ENCODE data around the gene PLEKHG2.

PLEKHG2 gene

DNA sequence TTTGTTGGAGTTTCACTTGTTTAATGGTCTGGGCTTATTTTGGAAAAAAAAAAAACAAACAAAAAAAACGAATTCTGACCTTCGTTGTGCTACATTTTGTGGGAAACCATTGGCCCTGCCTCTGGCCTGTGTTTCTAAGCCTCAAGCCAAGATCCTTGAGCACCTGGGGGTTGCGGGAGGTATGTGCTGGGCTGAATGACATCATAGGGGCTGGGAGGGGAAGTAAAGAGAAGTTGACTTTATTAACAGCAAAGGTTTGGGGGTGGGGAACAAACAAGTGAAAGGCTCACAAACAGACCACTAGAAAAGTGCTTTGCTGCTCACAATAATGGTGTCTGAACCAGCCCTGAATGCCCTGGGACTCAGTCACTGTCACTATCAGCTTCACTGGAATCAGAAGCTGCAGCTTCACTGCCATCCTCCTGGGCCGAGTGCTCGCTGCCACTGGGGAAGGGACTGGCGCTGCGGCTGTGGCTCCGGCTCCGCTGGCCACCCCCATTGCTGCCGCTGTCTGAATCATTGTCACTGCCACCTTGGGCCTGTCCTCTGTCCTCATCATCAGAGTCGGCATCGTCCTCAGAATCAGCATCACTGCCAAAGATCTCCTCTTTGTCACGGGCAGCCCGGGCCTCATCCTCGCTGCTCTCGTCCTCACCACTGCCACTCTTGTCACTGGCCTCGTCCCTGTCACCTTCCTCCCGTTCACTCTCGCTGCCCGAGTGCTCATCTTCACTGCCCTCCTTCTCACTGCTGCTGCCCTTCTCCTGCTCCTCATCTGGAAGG is 26.6 kb upstream of the PLEKHG2 start:
- no peak for DNase-seq (ENCODE audit: low read depth)

GRCh38 chr19:39386557-39386956 is 25.9 kb upstream of the PLEKHG2 start:
- DNase-seq (ENCODE audit: low read depth), result no peak

DNA sequence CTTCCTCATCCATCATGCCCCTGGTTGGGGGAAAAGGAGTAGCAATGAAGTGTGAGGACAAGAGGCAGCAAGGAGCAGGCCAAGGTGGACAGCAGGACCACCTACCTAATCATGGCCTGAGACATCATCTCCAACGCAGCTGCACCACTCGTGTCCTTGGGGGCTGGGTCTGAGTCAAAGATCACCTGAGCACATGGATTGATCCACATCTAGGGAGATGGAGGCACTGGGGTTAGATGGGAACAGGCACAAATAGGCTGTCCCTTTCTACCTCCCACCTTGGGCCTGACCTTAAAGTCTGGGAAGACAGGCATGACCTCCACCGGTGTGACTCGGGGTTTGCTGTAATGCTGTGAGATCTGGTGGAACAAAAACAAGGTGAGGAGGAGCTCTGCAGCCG is 23.8 kb upstream of the PLEKHG2 start:
- no peak for DNase-seq (ENCODE audit: low read depth)

DNA sequence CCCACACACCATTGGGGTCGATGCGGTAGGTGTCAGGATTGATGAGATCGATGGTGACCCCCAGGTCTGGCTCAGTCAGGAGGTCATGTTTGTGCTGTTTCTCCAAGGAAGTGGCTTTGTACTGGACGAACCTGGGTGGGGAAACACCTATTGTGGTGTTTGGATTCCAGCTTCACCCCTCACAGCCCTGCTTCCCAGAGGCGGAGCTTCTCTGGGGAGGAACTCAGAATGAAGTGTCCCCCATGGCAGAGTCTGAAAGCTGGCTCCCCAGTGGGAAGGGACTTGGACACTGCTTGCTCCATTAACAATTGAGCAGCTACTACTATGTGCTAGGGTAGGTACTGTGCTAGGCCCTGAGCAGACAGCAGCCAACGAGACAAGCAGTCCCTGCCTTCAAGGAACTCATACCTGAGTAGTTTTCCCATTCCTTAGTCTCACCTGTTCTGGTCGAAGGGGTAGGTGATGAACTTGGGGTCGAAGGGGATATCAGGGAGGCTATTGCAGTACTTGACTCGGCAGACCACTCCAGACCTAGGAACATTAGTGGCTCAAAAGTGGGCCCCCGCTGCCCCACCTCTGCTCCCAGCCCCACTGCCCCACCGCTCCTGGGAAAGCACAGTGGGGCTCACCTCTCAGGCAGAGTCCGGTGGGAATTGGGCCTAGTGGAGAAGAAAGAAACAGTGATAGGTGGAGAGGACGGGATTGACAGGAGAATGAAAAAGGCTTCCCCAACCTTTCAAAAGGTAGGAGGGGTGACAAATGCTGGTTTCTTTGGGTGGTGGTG is 22.6 kb upstream of the PLEKHG2 start:
- no peak for DNase-seq (ENCODE audit: low read depth)

DNA sequence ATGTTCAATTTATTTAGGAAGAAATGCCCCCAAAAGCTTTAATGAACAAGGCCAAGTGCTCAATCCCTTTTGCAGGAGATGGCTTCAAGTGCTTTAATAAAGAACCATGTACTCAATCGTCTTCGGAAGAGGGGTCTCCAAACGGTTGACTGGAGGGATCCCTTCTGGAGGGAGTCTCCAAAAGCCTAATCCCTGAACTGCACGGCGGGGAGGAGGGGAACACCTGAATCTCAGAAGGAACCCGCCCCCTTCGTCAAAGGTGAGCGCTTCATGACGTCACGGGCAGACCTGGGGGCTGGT is 22.1 kb upstream of the PLEKHG2 start:
- DNase-seq (ENCODE audit: low read depth), result peak; percentile 66

DNA sequence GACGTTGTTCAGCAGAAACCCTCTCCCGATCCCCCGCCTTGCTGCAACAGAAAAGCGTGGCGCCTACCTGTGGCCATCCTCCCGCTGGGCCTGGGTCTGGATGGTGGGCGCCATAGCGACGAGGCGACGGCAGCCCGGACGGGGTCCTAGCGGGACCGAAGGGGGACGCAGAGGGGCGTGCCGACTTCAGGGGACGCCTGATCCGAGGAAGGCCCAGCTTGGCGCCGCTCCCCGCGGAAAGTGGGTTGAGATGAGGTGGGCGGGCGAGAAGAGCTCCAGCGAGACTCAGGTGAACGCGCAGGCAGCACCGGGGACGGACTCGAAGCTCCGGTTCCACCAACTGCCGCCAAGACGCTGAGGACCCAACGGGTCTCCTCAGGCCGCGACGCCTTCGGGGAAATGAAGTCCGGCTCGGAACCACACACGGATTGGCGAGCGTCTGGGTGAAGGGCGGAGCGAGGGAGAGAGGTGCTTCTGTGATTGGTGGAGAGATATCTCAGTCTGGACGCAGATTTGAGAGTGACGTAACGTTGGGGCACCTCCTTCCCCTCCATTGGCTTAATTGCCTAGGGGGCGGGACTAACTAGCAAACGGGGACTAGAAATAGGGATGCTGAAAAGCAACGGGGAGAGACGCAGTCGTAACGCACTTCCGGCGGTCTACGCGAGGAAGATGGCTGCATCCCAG is 21.6 kb upstream of the PLEKHG2 start, which contains the start of the genes MED29 and PAF1:
Gene MED29, plus strand, starts transcription at position 628 of the 687 bp plus-strand sequence. Its CDS starts 45 bp downstream, at position 673.
Gene PAF1, minus strand, starts transcription at position 356 of the 687 bp plus-strand sequence. Its CDS starts 242 bp downstream, at position 114.
- peak; percentile 93 for DNase-seq (ENCODE audit: low read depth)

DNA sequence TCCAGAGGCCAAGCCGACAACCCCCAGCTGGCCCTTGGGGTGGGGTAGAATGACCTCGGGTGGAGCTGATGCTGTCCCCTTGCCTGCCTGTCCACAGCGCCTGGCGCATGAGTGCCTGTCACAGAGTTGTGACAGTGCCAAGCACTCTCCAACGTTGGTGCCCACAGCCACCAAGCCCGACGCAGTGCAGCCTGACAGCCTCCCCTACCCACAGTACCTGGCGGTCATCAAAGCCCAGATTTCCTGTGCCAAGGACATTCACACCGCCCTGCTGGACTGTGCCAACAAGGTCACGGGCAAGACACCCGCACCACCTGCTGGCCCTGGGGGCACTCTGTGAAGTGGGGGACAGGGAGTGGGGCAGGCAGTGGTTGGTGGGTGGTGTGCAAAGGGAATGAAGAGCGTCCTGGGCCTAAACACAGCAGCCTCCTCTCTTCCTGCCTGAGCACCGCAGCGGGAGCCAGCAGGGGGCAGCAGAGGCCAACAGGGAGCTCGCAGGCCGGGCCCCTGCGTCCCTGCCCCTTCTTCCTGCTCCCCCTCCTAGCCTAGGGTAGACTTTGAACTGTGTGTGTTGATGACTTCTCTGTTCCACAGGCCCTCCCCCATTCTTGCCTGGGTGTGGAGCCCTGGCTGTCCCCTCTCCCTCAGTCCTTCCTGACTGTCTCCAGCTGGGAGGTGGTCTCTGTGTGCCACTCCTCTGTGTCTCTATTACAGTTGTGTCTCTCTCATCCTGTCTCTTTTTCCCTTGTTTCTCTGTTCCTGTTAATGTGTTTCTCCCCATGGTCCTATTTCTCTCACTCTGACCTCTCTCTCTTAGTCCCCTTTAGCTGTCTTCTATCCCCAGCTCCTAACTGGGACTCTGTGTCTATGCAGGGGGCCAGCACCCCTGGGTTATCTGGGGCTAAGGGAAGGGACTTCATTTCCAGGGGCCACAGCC is 14.8 kb upstream of the PLEKHG2 start:
- DNase-seq (ENCODE audit: low read depth), result peak; percentile 92

- DNase-seq (ENCODE audit: low read depth), result no peak
These were observed 14.1 kb upstream of the PLEKHG2 start for GRCh38 chr19:39398297-39398864.

DNA sequence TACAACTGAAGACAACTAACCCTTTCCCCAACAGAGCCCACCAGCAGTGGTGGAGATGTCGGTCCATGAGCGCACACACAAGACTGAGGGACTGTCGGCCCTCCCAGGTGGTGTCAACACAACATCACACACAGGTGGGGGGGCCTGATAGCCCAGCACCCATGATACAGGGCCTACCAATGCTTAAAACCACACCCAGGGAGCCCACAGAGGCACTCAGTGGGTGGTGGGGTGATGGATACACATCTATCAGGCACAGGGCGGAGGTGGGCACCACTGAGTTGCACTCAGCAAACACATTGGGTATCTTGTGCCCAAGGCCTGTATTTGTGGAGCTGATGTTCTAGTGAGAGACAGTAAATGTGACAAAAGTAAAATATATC is 12.8 kb upstream of the PLEKHG2 start:
- no peak for DNase-seq (ENCODE audit: low read depth)

GRCh38 chr19:39400061-39400460 is 12.4 kb upstream of the PLEKHG2 start:
- DNase-seq (ENCODE audit: low read depth), result no peak

- DNase-seq (ENCODE audit: low read depth), result no peak
These were observed 11.4 kb upstream of the PLEKHG2 start for GRCh38 chr19:39401070-39401548.

DNA sequence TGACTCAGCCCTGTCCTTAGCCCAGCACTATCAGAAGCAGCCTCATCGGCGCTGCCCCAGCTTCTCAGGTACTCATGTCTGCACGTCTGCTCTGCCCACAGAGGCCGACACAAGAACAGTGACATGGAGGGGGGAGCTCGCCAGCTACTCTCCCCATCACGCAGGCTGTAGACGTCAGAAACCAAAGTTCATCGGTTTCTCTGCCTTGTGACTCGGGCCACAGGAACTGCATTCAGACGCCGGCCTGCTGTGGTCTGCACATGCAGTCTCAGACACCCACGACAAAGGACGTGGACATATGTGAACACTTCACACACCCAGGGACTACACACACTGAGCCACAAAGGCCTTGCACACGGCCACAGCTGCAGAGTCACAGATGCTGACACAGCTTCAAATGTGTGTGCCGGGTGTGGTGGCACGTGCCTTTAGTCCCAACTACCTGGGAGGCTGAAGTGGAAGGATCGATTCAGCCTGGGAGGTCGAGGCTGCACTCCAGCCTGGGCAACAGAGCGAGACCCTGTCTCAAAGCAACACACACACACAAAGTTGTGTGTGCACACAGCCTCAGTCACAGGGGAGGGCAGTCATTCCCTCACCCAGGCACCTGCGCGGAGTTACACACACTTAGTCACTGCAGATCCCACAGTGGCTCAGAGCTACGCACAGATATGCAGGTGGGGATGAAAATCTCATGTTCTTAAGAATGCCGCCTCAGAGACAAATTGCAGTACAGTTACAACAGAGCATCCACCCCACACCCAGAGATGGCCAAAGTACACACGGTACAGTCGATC is 10.7 kb upstream of the PLEKHG2 start:
- DNase-seq (ENCODE audit: low read depth), result peak; percentile 78

DNA sequence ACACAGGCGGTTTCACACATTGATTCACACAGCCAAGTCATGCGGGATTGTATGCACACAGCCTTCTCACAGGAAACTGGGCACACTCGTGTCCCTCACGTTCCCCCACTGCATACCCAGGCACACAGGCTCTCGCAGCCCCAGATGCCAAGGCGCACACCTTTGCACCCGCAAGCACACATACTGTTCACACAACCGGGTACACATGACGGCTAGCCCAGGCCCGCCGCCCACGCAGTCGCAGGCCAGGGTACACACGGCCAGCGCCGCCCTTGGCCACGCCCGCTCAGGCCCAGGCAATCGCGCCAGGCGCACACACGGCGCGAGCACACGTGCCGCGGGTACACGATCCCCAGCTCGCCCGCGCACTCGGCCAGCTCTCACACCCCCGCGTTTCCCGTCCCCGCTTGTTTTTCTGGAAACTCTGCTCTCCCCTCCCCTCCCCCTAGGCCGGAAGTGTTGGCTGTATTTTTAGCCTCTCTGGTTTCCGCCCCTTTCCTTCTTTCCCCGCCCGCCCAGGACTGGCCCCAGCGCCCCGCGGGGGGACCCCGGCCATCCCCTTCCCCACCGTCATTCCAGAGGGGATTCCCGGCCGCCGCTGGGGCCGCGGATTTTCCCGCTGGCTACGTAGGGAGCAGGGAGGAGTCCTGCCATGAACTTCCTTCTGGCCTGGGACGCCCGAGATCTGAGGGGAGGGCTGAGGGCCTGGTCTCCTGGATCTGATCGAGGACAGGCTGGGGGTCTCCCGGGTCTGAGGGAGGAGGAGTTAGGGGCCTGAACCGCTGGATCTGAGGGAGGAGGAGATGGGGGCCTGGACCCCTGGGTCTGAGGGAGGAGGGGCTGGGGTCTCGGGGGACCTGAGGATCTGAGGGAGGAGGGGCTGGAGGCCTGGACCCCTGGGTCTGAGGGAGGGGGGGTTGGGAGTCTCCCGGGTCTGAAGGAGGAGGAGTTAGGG is 9.8 kb upstream of the PLEKHG2 start:
- DNase-seq (ENCODE audit: low read depth), result peak; percentile 85

DNA sequence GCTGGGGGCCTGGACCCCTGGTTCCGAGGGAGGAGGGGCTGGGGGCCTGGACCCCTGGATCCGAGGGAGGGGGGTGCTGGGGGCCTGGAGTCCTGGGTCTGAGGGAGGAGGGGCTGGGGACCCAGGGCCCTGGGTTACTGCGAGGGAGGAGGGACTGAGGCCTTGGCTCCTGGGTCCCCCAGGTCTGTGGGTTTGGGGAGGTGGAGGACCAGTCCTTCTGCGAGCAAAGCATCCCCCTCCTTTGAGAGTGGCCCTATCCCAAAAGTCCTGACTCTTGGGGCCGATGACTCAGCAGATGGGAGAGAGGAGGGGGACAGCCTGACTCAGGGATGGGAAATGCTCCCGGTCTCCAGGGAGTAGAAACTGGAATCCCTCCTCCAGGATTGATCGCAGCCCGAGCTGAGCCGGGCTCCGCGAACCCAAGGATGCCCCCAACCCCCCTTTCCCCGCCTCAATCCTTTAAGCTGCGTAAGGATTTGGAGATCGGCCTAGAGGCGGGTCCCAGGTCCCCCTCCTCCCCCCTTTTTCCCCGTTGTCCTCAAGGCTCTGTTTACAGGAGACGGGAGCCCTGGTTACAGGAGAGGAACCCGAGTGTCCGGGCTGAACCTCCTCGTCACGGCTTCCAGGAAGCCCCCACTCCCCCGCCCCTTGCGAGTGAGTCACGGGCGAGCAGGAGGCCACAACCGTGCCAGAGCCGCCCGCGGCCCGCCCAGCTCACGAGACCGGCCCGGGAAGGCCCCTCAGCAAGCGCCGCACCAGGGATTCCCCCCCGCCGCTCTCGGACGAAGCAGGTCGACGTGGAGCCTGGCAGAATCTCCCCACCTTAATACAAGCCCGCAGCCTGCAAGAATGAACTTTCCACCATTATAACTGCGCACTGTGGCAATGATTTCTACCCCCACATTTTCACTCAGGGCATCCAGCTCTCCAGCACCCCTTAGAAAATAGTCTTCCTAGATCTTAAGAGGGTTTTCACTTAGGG is 8.8 kb upstream of the PLEKHG2 start:
- peak; percentile 96 for DNase-seq (ENCODE audit: low read depth)

DNA sequence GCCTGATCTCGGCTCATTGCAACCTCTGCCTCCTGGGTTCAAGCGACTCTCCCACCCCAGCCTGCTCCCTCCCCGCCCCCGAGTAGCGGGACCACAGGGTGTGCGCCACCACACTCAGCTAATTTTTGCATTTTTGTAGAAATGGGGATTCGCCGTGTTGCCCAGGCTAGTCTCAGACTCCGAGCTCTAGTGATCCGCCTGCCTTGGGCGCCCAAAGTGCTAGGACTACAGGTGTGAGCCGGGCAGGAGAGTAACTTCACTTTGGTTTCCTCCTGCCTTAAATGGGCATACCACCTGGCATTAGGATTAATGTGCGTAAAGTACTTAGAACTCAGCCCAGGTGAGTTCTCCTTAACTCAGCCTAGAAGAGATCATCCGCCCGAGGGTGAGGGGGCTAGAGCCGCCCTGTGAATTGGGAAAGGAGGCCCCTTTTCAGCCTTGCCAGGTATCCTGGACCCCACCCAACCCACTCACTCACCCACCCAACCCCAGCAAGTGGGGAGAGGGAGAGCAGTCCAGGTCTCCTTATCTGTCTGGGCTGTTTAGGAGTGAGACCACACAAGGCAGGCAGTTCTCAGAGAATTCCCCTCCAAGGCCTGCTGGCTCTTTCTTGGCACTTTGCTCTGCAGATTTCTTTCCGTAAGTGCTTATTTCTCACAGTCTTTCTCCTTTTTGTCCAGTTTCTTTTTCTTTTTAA is 7.1 kb upstream of the PLEKHG2 start:
- DNase-seq (ENCODE audit: low read depth), result no peak

DNA sequence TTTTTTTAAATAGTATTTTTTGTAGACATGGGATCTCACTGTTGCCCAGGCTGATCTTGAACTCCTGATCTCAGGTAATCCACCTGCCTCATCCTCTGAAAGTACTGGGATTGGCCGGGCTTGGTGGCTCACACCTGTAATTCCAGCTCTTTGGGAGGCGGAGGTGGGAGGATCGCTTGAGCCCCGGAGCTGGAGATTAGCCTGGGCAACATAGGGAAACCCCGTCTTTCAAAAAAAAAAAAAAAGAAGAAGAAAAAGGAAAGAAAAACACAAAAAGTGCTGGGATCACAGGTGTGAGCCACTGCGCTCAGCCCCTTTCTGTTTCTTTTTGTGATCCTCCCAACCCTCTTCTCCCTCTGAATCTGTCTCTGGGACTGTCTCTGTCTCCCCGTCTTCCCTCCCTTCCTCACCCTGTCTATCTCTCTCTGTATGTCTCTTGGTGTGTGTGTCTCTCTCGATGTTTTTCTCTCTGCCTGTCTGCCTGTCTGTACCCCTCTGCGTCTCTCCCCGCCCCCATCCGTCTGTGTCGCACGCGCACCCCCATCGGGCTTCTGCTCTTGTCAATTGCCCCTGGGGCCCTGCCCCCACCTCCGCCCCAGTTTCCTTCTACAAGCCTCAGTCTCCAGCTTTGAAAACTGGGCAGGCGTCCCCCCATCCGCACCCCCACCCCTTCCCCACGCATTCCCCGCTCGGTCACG is 6.4 kb upstream of the PLEKHG2 start:
- DNase-seq (ENCODE audit: low read depth), result peak; percentile 89

Measured in stimulated activated CD8-positive, alpha-beta memory T cell treated with anti-CD3 and anti-CD28 coated beads, Interleukin-12 subunit alpha, Interleukin-12 subunit beta, amount 100 ng/mL, for 1 hour (primary cell).